BLaER1 (cell line): ENCODE data around the gene EPHA3.

Experiments
- H3K27ac ChIP-seq: shearing (Covaris generic); formaldehyde crosslinking; 2 replicates; pipeline ENCODE4 v1.8.1; 2022
- H3K27me3 ChIP-seq: shearing (Covaris generic); formaldehyde crosslinking; 2 replicates; pipeline ENCODE4 v1.8.1; 2022
- H3K36me3 ChIP-seq: shearing (Covaris generic); formaldehyde crosslinking; 2 replicates; pipeline ENCODE4 v1.8.1; 2022
- H3K4me1 ChIP-seq: shearing (Covaris generic); formaldehyde crosslinking; 2 replicates; pipeline ENCODE4 v1.8.1; 2022
- H3K4me2 ChIP-seq: shearing (Covaris generic); formaldehyde crosslinking; 2 replicates; pipeline ENCODE4 v1.8.1; 2022
- H3K4me3 ChIP-seq: shearing (Covaris generic); formaldehyde crosslinking; 2 replicates; pipeline ENCODE4 v1.8.1; 2022
- H3K9ac ChIP-seq: shearing (Covaris generic); formaldehyde crosslinking; 2 replicates; pipeline ENCODE4 v1.8.1; 2022
- H3K9me3 ChIP-seq: shearing (Covaris generic); formaldehyde crosslinking; 2 replicates; pipeline ENCODE4 v1.8.1; 2022
- H4K20me1 ChIP-seq: shearing (Covaris generic); formaldehyde crosslinking; 2 replicates; pipeline ENCODE4 v1.8.1; 2022
- Cebpa-rat ChIP-seq: shearing (Covaris generic); IDR thresholded peaks from 2 replicates; pipeline ENCODE4 v1.8.1; 2022

Gene EPHA3

GRCh38 chr3:89434621-89435380 lies 327.4 kb downstream of the EPHA3 start:
- H3K27ac ChIP-seq: no peak overlapping the region
- no peak overlapping the region for H3K4me2 ChIP-seq
- no peaks in the 10 kb centered on the region for H3K4me1 ChIP-seq
- H4K20me1 ChIP-seq: no peaks in the 10 kb centered on the region
- H3K4me3 ChIP-seq: no peak overlapping the region
- no peaks in the 10 kb centered on the region for H3K27me3 ChIP-seq
- H3K9me3 ChIP-seq: no peaks in the 10 kb centered on the region
- no peak overlapping the region for H3K9ac ChIP-seq
- peaks cover 56% of the 10 kb centered on the region for H3K36me3 ChIP-seq
- no peak for TF ChIP-seq Cebpa-rat

GRCh38 chr3:89436846-89437245 lies 329.4 kb downstream of the EPHA3 start:
- no peak overlapping the region for H3K27ac ChIP-seq
- H3K27me3 ChIP-seq: no peaks in the 10 kb centered on the region
- no peaks in the 10 kb centered on the region for H3K4me1 ChIP-seq
- peaks cover 58% of the 10 kb centered on the region for H3K36me3 ChIP-seq
- no peak overlapping the region for H3K9ac ChIP-seq
- no peaks in the 10 kb centered on the region for H3K9me3 ChIP-seq
- no peak overlapping the region for H3K4me3 ChIP-seq
- H3K4me2 ChIP-seq: no peak overlapping the region
- no peaks in the 10 kb centered on the region for H4K20me1 ChIP-seq
- TF ChIP-seq Cebpa-rat: no peak

DNA sequence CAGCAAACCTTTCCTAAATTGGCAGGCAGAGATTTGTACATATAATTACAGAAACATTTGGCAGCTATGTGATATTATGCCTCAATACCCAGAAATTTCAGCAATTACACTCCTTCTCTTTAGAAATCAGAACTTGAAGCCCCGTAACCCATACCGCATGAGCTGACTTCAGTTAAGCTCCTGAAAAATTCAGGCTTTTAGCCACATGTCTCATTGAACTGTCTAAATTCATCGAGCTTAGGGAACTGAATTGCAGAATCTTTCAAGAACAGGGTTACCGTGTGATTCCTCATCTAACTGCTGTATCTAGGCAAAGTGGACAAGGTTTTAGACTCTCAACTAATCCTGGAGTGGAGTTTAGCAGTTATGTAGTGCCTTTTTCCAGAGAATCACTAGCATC lies 333.0 kb downstream of the EPHA3 start:
- Histone ChIP-seq H3K9me3 (no peaks in the 10 kb centered on the region), H4K20me1 (no peaks in the 10 kb centered on the region), H3K4me3 (no peak overlapping the region), H3K36me3 (peaks cover 54% of the 10 kb centered on the region), H3K27me3 (no peaks in the 10 kb centered on the region), H3K4me2 (no peak overlapping the region), H3K9ac (no peak overlapping the region), H3K27ac (no peak overlapping the region), H3K4me1 (no peaks in the 10 kb centered on the region)
- no peak for TF ChIP-seq Cebpa-rat

- Histone ChIP-seq H3K27me3 (no peaks in the 10 kb centered on the region), H4K20me1 (no peaks in the 10 kb centered on the region), H3K4me3 (no peak overlapping the region), H3K36me3 (peaks cover 52% of the 10 kb centered on the region), H3K27ac (no peak overlapping the region), H3K4me2 (no peak overlapping the region), H3K9me3 (no peaks in the 10 kb centered on the region), H3K4me1 (no peaks in the 10 kb centered on the region), H3K9ac (no peak overlapping the region)
- no peak for TF ChIP-seq Cebpa-rat
These were observed 333.7 kb downstream of the EPHA3 start for GRCh38 chr3:89441141-89441540.

DNA sequence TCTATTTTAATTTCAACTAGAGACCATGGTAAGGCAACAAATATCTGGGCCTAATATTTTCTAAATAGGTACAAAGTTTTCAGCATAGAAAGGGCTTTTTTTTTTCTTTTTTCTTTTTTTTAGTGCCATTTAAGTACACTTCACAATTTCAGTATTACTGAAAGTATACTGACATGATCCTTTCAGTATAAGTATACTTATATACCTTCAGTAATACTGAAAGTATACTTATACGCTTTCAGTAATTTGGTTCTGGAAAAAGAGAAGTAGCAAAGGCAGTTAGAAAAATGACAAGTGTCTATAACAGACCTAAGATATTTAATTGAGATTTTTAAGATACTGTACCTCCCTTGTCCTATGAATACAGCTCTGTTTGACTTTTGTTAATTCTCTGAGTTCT lies 339.2 kb downstream of the EPHA3 start:
- Histone ChIP-seq H3K9me3 (no peaks in the 10 kb centered on the region), H3K4me2 (no peak overlapping the region), H3K9ac (no peak overlapping the region), H3K4me1 (no peaks in the 10 kb centered on the region), H4K20me1 (no peaks in the 10 kb centered on the region), H3K27ac (no peak overlapping the region), H3K36me3 (peaks cover 60% of the 10 kb centered on the region), H3K4me3 (no peak overlapping the region), H3K27me3 (no peaks in the 10 kb centered on the region)
- no peak for TF ChIP-seq Cebpa-rat

- Histone ChIP-seq H3K27me3 (no peaks in the 10 kb centered on the region), H3K27ac (no peak overlapping the region), H4K20me1 (no peaks in the 10 kb centered on the region), H3K9ac (no peak overlapping the region), H3K4me3 (no peak overlapping the region), H3K4me2 (no peak overlapping the region), H3K4me1 (no peaks in the 10 kb centered on the region), H3K36me3 (peaks cover 59% of the 10 kb centered on the region), H3K9me3 (no peaks in the 10 kb centered on the region)
- no peak for TF ChIP-seq Cebpa-rat
These were observed 339.8 kb downstream of the EPHA3 start for GRCh38 chr3:89447243-89447642.

DNA sequence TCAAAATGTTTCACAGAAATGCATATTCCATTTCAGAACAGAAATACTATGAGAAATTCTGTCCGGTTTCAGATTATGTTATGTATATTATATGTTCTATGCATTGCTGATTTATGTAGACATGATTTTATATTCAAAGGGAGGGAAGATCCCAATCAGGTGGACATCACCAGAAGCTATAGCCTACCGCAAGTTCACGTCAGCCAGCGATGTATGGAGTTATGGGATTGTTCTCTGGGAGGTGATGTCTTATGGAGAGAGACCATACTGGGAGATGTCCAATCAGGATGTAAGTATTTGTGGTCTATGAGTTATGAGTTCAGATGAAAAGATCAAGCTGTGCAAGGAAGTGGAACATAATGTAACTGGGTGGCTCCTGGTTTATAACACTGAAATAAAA lies 341.7 kb downstream of the EPHA3 start:
- Histone ChIP-seq H3K36me3 (peaks cover 60% of the 10 kb centered on the region), H3K27ac (no peak overlapping the region), H3K4me3 (no peak overlapping the region), H3K9me3 (no peaks in the 10 kb centered on the region), H4K20me1 (no peaks in the 10 kb centered on the region), H3K9ac (no peak overlapping the region), H3K4me2 (no peak overlapping the region), H3K4me1 (no peaks in the 10 kb centered on the region), H3K27me3 (no peaks in the 10 kb centered on the region)
- TF ChIP-seq Cebpa-rat: no peak

GRCh38 chr3:89452066-89452465 lies 344.6 kb downstream of the EPHA3 start:
- H3K27me3 ChIP-seq: no peaks in the 10 kb centered on the region
- no peak for TF ChIP-seq Cebpa-rat

DNA sequence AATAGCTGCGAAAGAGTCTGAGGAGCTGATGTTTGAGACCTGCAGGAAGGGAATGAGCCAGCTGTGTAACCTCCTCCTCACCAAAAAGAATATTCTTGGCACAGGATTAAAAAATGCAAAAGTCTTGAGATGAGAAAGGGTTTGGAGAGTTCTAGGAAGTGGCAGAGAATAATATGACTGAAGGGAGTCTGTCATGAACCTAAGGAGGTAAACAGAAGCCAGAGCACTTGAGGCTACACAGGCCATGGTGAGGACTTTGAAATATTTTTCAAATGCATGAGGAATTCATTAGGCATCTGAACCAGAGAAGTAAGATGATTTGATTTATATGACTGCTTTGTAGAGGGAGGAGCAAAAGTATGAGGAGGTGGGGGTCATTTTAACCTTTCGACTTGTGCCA lies 347.8 kb downstream of the EPHA3 start:
- H3K27me3 ChIP-seq: no peaks in the 10 kb centered on the region
- H3K4me1 ChIP-seq: no peaks in the 10 kb centered on the region
- no peak overlapping the region for H3K4me3 ChIP-seq
- TF ChIP-seq Cebpa-rat: no peak
- peaks cover 72% of the 10 kb centered on the region for H3K36me3 ChIP-seq
- H3K9ac ChIP-seq: no peak overlapping the region
- H4K20me1 ChIP-seq: no peaks in the 10 kb centered on the region
- no peak overlapping the region for H3K4me2 ChIP-seq
- no peaks in the 10 kb centered on the region for H3K9me3 ChIP-seq
- H3K27ac ChIP-seq: no peak overlapping the region

More at GRCh38 chr3:89452066-89452465, 344.6 kb downstream of the EPHA3 start:
- Histone ChIP-seq H3K36me3 (peaks cover 73% of the 10 kb centered on the region), H3K9ac (no peak overlapping the region), H3K4me2 (no peak overlapping the region), H3K4me1 (no peaks in the 10 kb centered on the region), H3K4me3 (no peak overlapping the region), H4K20me1 (no peaks in the 10 kb centered on the region), H3K27ac (no peak overlapping the region), H3K9me3 (no peaks in the 10 kb centered on the region)

DNA sequence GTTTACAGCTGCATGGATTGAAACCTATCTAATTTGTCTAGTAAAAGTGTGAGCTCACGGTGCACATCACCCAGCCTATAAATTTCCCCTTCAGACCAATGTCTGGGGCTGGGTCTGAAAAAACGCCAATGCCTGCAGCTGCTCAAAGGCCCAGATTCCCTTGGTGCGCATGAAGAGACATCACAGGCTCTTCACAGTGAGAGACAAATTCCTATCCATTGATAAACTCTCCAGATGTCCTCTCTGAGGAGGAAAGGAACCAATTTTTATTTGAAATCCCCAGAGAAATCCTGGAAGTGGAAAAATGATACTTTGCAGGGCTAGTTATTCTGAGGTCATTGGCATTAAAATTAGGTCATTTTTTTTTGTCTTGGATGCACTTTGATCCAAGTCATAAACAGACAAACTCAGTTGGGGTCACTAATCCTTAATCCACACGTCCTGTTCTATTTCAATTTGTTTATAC lies 360.5 kb downstream of the EPHA3 start:
- no peak for TF ChIP-seq Cebpa-rat
- Histone ChIP-seq H4K20me1 (no peaks in the 10 kb centered on the region), H3K4me3 (no peak overlapping the region), H3K9ac (no peak overlapping the region), H3K9me3 (no peaks in the 10 kb centered on the region), H3K27ac (no peak overlapping the region), H3K36me3 (peaks cover 32% of the 10 kb centered on the region), H3K27me3 (no peaks in the 10 kb centered on the region), H3K4me1 (no peaks in the 10 kb centered on the region), H3K4me2 (no peak overlapping the region)
